ENCODE measurements around the gene SLC26A9. TPM values are rescaled to one million over a fixed set of nuclear protein-coding genes. Genes with fewer than 3 reads are reported as not detected.

Gene SLC26A9
- total RNA-seq, 1 donor from 2014 or later: not detected

DNA sequence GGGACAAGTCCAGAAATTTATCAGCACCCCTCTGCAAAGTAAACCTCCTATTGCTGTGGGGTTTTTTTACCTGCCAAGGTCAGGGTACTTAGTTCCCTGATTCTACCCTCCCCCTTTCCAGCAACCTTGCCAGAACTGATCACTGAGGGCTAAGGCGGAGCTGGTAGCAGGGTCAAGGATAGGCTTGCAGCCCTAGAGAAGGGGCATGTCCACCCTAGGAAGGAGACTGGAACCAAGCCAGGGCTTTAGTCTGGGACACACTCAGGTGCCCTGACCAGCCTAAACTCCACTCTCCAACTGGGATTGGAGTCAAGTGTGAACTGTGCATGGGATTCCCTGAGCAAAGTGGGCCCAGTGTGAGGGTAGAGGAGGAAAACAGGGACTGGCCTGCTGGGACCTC, 6.5 kb upstream of the SLC26A9 start:
- DNase-seq (ENCODE audit: low read depth, low spot score): no peak

DNA sequence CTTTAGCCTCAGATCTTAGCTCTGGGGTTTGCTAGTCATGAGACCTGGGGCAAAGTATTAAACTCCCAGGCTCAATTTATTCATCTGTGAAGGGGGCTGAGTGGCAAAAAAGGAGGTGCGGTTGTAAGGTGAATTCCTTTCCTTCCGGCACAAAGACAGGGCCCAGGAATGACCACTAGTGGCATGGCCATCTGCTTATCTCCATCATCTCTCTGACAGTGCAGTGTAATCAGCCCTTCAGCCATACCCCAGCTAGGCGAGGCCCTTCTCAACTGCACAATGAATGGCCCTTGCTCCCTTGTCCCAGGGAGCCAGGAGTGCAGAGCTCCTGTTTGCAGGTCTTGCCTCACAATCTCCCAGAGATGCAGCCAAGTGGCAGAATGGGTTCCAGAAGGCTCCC, 5.6 kb upstream of the SLC26A9 start:
- no peak for DNase-seq (ENCODE audit: low read depth, low spot score)

- no peak for DNase-seq (ENCODE audit: low read depth, low spot score)
Measured at GRCh38 chr1:205948039-205948438, 4.8 kb upstream of the SLC26A9 start.

DNA sequence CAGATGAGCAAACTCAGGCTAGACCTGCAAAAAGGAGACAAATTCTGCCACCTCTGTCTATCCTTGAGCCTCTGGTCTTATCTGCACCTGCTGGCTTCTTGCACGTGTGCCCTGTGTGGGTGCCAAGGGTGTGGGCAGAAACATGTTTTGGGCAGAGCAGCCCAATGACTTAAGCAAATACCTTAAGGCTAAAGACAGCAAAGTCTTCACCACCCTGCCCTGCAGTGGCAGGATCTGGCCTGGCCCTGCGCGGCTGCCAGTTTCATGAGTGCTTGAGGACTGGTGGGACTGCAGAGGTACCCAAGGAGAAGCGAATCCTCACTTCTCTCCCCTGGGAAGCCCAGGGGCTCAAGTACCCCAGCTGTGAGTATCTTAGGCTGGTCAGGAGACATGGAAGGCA, 3.8 kb upstream of the SLC26A9 start:
- DNase-seq (ENCODE audit: low read depth, low spot score): no peak

- no peak for DNase-seq (ENCODE audit: low read depth, low spot score)
Measured at GRCh38 chr1:205945069-205945468, 1.8 kb upstream of the SLC26A9 start.

- DNase-seq (ENCODE audit: low read depth, low spot score): no peak
Measured at GRCh38 chr1:205944525-205944924, 1.3 kb upstream of the SLC26A9 start.

DNA sequence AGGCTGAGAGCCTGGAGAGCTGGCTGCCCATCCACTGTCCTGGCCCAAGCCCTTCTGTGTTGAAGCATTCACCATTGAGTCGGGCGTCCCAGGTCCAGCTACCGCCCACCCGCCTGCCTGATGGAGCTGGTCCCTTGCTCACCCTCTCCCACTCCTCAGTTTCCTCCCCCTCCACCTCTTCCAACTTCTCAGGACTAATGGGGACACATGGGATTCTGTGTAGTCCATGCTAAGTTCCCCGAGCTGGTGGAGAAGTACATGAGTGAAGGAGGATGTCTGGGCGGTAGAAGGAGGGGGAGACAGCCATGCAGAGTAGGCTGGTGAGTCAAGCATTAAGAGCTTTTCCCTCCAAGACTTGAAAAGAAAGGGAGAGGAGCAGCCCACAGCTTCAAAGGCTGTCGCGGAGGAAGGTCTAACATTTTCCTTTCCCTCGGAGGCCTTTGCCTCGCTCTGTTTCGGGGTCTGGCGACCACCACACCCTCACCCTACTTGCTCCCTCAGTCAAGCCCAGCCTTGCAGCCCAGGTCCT, 561 bp downstream of the SLC26A9 start:
- no peak for DNase-seq (ENCODE audit: low read depth, low spot score)

GRCh38 chr1:205940710-205941109, 2.5 kb downstream of the SLC26A9 start:
- no peak for DNase-seq (ENCODE audit: low read depth, low spot score)

DNA sequence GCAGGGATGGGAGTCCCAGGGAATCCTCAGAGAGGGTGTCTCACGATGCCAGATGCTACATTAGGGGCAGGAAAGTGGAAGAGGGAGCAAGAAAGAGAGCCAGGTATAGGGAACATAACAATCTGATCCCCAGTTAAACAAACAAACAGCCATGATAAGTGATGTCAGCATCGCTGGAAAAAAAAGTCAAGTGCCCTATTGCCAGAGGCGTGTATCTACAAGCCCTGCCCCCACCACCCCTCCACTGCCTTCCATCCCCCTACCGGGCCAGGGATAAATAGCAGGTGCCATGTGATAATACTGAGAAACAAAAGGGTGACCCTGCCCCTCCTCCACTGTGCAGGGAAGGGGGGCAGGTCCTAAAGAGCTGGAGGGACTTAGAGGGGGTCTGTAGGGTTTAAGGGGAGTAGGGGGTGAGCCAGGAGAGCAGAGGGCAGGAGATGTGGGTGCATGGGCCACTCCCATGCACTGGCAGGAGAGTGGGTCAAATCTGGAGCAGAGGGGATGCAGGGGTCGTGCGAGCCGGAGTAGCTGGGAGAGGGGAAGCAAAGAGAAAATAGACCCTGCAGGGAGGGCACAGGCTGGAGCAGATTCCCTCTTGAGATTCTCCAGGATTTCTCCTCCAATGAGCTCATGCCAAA, 3.4 kb downstream of the SLC26A9 start:
- no peak for DNase-seq (ENCODE audit: low read depth, low spot score)

GRCh38 chr1:205938682-205939081, 4.6 kb downstream of the SLC26A9 start:
- DNase-seq (ENCODE audit: low read depth, low spot score): no peak

GRCh38 chr1:205936846-205937586, 6.2 kb downstream of the SLC26A9 start:
- no peak for DNase-seq (ENCODE audit: low read depth, low spot score)

DNA sequence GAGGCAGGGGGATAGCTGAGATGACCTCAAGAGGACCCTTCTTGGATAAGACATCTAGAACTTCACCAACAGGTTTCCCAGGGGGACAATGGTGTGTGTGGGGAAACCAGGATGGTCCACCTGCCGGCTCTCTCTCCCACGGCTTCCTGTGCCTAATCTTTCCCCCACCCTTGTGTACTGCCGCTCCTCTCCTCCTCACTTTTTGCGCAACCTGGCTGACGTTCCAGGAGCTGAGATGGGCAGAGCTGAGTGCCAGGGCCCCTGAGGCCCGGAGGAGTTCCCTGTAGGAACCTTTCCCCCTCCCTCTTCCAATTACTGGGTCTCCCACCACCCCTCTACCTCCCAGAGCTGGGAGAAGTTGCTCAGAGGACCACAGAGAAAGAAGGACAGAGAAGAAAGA, 6.9 kb downstream of the SLC26A9 start:
- DNase-seq (ENCODE audit: low read depth, low spot score): no peak

DNA sequence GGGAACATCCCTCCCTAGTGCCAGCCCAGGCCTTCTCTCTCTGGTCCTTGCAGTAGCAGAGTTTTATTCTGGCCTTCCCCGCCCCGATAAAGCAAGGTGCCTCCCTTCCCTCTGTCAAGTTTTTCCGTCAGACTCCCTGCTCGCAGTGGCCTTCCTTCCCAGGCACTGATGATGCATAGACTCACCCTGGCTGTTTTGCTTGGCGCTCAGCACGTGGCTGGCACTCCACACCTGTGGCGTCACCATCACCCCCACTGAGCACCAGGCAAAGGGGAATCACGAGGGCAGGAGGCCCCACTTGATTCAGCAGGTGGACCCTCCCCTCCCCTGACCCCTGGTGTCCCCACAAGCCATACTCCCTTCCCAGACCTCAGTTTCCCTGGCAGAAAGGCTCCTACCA, 7.4 kb downstream of the SLC26A9 start:
- no peak for DNase-seq (ENCODE audit: low read depth, low spot score)

- DNase-seq (ENCODE audit: low read depth, low spot score): no peak
Measured at GRCh38 chr1:205934788-205935187, 8.5 kb downstream of the SLC26A9 start.

DNA sequence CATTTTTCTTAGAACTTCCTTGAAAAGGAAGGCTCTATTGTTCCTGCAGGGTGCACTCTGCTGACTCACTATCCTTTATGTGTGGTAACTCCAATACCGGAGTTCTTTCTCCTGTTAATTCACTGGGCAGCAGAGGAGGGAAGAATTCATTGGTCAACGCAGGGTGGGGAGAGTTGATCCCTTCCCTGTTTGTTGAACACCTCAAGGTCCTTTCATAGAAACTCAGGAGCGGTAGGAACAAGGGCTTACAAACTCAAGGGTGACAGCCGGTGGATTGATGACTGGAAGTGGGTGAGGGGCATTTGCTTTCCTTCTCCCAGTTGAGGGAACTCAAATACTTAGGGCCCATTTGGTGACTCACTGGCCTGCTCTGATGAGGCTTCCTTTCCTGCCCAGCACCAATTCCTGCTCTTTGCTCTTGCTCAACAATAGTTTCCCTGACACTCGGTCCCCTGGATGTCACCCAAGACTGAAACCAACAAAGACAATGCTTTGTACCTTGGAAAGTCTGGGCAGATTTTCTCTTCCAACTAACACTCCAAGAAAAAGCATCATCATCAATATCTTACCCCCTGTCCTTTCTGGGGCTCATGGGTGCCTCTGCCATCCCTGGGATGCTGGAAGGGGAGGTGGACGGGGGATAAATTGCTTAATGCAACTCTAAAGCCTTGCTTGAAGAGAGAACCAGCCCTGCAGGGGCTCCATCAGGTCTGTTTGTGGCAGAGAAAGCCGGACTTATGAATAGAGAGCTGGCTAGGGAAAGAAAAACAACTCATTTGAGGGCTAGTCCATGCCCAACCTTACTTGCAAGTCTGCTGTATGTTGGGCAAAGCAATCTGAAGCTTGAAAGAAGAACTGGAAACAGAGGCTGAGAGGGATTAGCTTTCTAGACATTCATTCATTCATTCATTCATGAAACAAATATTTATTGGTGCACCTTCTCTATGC, 9.3 kb downstream of the SLC26A9 start:
- peak; percentile 63 for DNase-seq (ENCODE audit: low read depth, low spot score)

DNA sequence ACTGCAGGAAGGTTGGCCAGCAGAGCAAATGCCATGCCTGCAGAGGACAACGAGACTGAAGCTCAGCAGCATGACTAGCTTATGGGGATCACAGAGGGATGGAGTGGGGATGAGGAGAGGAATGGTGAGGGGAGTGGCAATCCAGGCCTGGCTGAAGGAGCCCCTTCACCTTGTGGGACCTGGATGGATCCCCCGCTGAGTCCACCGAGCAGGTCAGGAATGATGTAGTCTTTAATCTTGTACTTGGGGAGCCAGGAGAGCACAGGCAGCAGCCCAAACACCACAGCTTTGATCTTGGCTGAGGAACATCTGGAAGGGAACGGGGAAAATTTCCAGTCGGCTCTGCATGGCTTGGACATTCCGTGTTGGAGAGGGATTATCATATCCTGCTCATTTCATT, 10.5 kb downstream of the SLC26A9 start:
- DNase-seq (ENCODE audit: low read depth, low spot score): no peak

DNA sequence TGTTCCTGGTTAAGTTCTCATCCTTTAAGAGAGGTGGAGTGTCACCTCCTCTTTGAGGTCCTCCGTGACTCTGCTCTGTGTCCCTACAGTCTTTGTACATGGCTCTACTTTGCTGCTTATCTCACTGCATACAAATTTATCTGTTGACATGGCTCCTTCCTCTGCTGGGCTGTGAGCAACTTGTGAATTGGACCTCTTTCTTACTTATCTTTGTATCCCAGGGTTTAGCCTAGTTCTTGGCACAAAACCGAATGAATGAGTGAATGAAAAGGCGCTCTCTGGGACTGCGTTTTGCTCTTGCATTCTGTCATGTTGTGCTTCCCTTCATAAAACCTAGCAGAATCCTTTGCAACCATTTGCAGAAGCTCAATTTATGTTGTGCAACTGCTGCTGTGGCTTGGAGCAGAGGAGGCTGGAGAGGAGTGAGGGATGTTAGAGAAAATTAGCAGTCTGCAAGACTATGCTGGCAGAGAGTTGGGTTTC, 12.4 kb downstream of the SLC26A9 start:
- DNase-seq (ENCODE audit: low read depth, low spot score): no peak

DNA sequence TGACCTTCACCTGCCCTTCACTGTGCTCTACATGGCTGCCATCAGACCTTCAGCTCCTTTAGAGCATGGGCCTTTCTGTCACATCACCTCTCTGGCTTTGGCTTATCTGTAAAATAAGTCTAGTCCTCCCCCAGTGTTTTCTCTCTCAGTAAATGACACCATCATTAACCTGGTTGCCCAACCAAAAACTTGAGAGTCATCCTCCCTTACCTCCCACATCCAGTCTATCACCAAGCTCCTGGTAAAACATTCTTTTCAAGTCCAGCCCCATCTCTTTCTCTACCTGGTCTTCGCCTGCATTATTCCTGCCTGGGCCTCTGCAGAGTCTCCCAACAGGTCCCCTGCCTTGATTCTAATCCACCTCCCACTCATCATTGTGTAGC, 13.1 kb downstream of the SLC26A9 start:
- DNase-seq (ENCODE audit: low read depth, low spot score): no peak

DNA sequence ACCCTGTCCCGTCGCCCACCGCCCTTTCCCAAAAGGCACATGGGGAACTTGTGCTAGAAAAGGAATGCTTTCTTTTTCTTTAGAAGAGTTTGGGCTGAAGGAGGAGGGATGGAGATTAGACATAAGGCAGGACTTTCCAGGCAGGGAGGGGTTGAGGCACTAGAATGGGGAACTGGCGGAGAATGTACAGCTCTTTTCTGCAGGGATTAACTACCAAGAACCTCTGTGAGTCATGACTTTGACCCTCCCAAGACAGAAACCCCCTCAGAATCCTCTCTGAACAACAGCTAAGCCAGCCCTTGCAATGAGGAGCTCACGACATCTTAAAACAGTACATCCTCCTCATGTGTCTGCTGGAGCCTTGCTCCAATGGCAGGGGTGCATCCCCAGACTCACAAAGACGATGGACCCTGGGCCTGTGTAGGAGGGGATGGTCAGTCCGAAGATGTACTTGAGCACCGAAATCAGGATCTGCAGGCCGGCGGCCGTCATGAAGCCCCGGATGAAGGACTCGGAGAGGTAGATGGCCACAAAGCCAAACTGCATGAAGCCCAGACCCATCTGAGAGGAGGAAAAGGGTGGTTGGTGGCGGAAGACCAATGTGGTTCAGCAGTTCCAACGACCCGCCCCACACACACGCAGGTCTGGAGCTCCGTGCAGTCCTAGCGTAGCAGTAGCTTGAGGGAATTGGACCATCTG, 13.6 kb downstream of the SLC26A9 start:
- no peak for DNase-seq (ENCODE audit: low read depth, low spot score)

GRCh38 chr1:205928317-205928716, 14.9 kb downstream of the SLC26A9 start:
- DNase-seq (ENCODE audit: low read depth, low spot score): no peak

DNA sequence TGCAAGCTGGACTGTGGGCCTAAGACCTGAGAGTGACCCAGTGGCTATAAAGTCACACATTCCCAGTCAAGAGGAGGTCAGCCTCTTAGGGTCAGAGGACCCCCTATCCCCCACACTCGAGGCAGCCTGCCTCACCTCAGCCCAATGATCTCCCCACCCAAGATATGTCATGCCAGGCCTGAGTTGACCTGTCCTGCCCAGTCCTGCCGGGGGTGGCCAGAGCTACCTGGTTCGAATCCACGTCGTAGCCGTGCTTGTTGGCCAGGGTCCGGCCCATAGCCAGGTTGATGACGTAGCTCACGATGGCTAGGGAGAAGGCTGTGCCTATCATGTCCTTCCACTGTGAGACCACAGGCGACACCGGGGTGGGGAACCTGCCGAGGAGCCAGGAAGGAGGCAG, 15.6 kb downstream of the SLC26A9 start:
- DNase-seq (ENCODE audit: low read depth, low spot score): no peak
